Tibial nerve (tissue), 4 donors: ENCODE results near the gene ATP2C1. TPM values are rescaled to one million over a fixed set of nuclear protein-coding genes. Genes with fewer than 3 reads are reported as not detected.

ENCODE experiments used
- DNase-seq, 2 donors: peaks; one replicate each; pipeline ENCODE4 v3.0.0-alpha.2; 2019; ENCODE audit warnings: low spot score in 2 of 2
- H3K27ac ChIP-seq, 4 donors: fragments of 200-600 bp; sonication (generic) in 3 of 4; one replicate each; pipeline ENCODE4 v1.5.1; 2017 to 2019; ENCODE audit warnings: mild to moderate bottlenecking in 1 of 4
- H3K27me3 ChIP-seq, 2 donors: fragments of 200-600 bp; sonication (generic) in 1 of 2; one replicate each; pipeline versions ENCODE4 v1.5.1 to v1.6.0; 2017 to 2019
- H3K36me3 ChIP-seq, 3 donors: fragments of 200-600 bp; sonication (generic); one replicate each; pipeline ENCODE4 v1.5.1; 2018 to 2019
- H3K4me1 ChIP-seq, 4 donors: fragments of 200-600 bp; sonication (generic) in 3 of 4; one replicate each; pipeline ENCODE4 v1.5.1; 2017 to 2019
- H3K4me3 ChIP-seq, 4 donors: fragments of 200-600 bp; sonication (generic) in 3 of 4; one replicate each; pipeline ENCODE4 v1.5.1; 2017 to 2019; ENCODE audit warnings: mild to moderate bottlenecking in 1 of 4, moderate library complexity in 1 of 4
- H3K9me3 ChIP-seq, 4 donors: fragments of 200-600 bp; sonication (generic) in 3 of 4; one replicate each; pipeline ENCODE4 v1.5.1; 2017 to 2019
- CTCF ChIP-seq, 5 experiments: fragments of 200-600 bp in 3 of 5; fragments of 450-650 bp in 2 of 5; sonication (generic) in 3 of 5; IDR thresholded peaks; one replicate each; pipeline ENCODE4 v1.5.1; 2016 to 2019; ENCODE audit warnings: antibody characterized with exemption in 5 of 5, mild to moderate bottlenecking in 3 of 5, moderate library complexity in 2 of 5
- EP300 ChIP-seq, 2 donors: sonication (generic); formaldehyde crosslinking; IDR thresholded peaks; one replicate each; pipeline ENCODE4 v1.6.1; 2017; ENCODE audit warnings: antibody characterized with exemption in 2 of 2, mild to moderate bottlenecking in 1 of 2
- POLR2A ChIP-seq, 2 donors: fragments of 450-650 bp; IDR thresholded peaks; one replicate each; pipeline ENCODE4 v1.6.1; 2017; ENCODE audit warnings: antibody characterized with exemption in 2 of 2, mild to moderate bottlenecking in 2 of 2, moderate library complexity in 2 of 2
- WGBS, 2 donors: methylation state at CpG; one replicate each; pipeline ENCODE4 v1.1.5; 2018; 5-methylcytosine and 5-hydroxymethylcytosine counted together
- total RNA-seq, 4 donors: library from RNA; depleted of rRNA; stranded (reverse); fragments of >200 nt; gene quantifications; one replicate each; pipeline ENCODE4 v1.1.0, GENCODE V29; 2016

ATP2C1 gene
- 10 to 100 TPM; 46.2 to 80.4 (median 59.8) TPM for total RNA-seq

GRCh38 chr3:130893376-130894129 is at the start of gene ATP2C1:
Gene ATP2C1, plus strand, starts transcription at chr3:130894084. Its CDS starts 686 bp downstream, at chr3:130894770.
- 1% methylated on average over 58 to 68 of the region's 69 CpGs for WGBS, 2 donors
- peak; percentile 91 to 92 for DNase-seq

GRCh38 chr3:130844462-130844861 is 49.4 kb upstream of the ATP2C1 start:
- Histone ChIP-seq H3K27ac (no peak overlapping the region), H3K4me3 (no peak overlapping the region), H3K4me1 (peaks cover 0 to 9% (median 2%) of the 10 kb centered on the region in 4 donors), H3K9me3 (no peaks in the 10 kb centered on the region), H3K36me3 (no peaks in the 10 kb centered on the region), H3K27me3 (no peaks in the 10 kb centered on the region)
- TF ChIP-seq POLR2A (IDR thresholded peaks at IDR 0.05) (no peak), CTCF (IDR thresholded peaks at IDR 0.05) (no peak), EP300 (IDR thresholded peaks at IDR 0.05) (no peak)
- DNase-seq = no peak
- WGBS, 2 donors = 95 to 97% methylated on average over 1 of the region's 1 CpG

More at GRCh38 chr3:130893376-130894129, at the start of gene ATP2C1:
- no peaks in the 10 kb centered on the region for H3K9me3 ChIP-seq
- TF ChIP-seq EP300 (IDR thresholded peaks at IDR 0.05) (peak in 1 of 2 donors; percentile 98), POLR2A (IDR thresholded peaks at IDR 0.05) (peak; percentile 84 to 90), CTCF (IDR thresholded peaks at IDR 0.05) (peak in 2 of 5 experiments; percentile 15 to 29)
- peaks cover 0 to 35% (median 13%) of the 10 kb centered on the region in 4 donors for H3K4me1 ChIP-seq
- peak within 1 kb of the TSS; percentile 97 to 98 (median 98) for H3K27ac ChIP-seq
- H3K27me3 ChIP-seq = no peaks in the 10 kb centered on the region
- peak within 1 kb of the TSS; percentile 76 to 93 (median 86) for H3K4me3 ChIP-seq
- H3K36me3 ChIP-seq = no peaks in the 10 kb centered on the region

- Histone ChIP-seq H3K4me1 (peaks cover 0 to 19% (median 4%) of the 10 kb centered on the region in 4 donors), H3K36me3 (no peaks in the 10 kb centered on the region), H3K9me3 (no peaks in the 10 kb centered on the region), H3K27ac (no peak overlapping the region), H3K27me3 (no peaks in the 10 kb centered on the region), H3K4me3 (no peak overlapping the region)
- no peak for DNase-seq
- TF ChIP-seq EP300 (IDR thresholded peaks at IDR 0.05) (no peak), POLR2A (IDR thresholded peaks at IDR 0.05) (no peak), CTCF (IDR thresholded peaks at IDR 0.05) (no peak)
- 56 to 59% methylated on average over 1 of the region's 1 CpG for WGBS, 2 donors
Observed at GRCh38 chr3:130846181-130846580, 47.7 kb upstream of the ATP2C1 start.

GRCh38 chr3:130849091-130849552 is 44.8 kb upstream of the ATP2C1 start:
- no peaks in the 10 kb centered on the region for H3K36me3 ChIP-seq
- TF ChIP-seq POLR2A (IDR thresholded peaks at IDR 0.05) = no peak
- TF ChIP-seq EP300 (IDR thresholded peaks at IDR 0.05) = no peak
- no peak for TF ChIP-seq CTCF (IDR thresholded peaks at IDR 0.05)
- no peaks in the 10 kb centered on the region for H3K9me3 ChIP-seq
- H3K27me3 ChIP-seq = no peaks in the 10 kb centered on the region
- no peak overlapping the region for H3K4me3 ChIP-seq
- H3K4me1 ChIP-seq = peaks cover 0 to 19% (median 4%) of the 10 kb centered on the region in 4 donors
- WGBS, 2 donors = 82 to 89% methylated on average over 1 of the region's 1 CpG
- H3K27ac ChIP-seq = no peak overlapping the region
- no peak for DNase-seq
